GM15510 (cell line): ENCODE results near the gene KCNH3.

Experiments
- POLR2A ChIP-seq: IDR thresholded peaks from 3 replicates; pipeline ENCODE4 v1.6.1; 2011; ENCODE audit warnings: borderline replicate concordance; ENCODE audit not compliant: insufficient read length; ENCODE audit errors: extremely low read depth

KCNH3 gene

GRCh38 chr12:49538510-49539403 lies at the start of gene KCNH3:
TSS of gene KCNH3 (plus strand) at chr12:49539030. CDS start at chr12:49539417, 387 bp downstream.
- no peak for TF ChIP-seq POLR2A

GRCh38 chr12:49489154-49489553 lies 49.7 kb upstream of the KCNH3 start:
- no peak for TF ChIP-seq POLR2A

GRCh38 chr12:49489720-49490119 lies 49.1 kb upstream of the KCNH3 start:
- no peak for TF ChIP-seq POLR2A

- TF ChIP-seq POLR2A: no peak
Observed at GRCh38 chr12:49491823-49492222, 47.0 kb upstream of the KCNH3 start.

GRCh38 chr12:49493900-49494299 lies 44.9 kb upstream of the KCNH3 start:
- no peak for TF ChIP-seq POLR2A

GRCh38 chr12:49496417-49497360 lies 42.1 kb upstream of the KCNH3 start:
- TF ChIP-seq POLR2A: no peak

GRCh38 chr12:49501895-49502294 lies 36.9 kb upstream of the KCNH3 start:
- TF ChIP-seq POLR2A: no peak

- TF ChIP-seq POLR2A: no peak
Observed at GRCh38 chr12:49502590-49502989, 36.2 kb upstream of the KCNH3 start.

- TF ChIP-seq POLR2A: no peak
Observed at GRCh38 chr12:49503674-49504180, 35.1 kb upstream of the KCNH3 start.

- no peak for TF ChIP-seq POLR2A
Observed at GRCh38 chr12:49505672-49506071, 33.2 kb upstream of the KCNH3 start.

- no peak for TF ChIP-seq POLR2A
Observed at GRCh38 chr12:49507139-49507538, 31.7 kb upstream of the KCNH3 start.

- no peak for TF ChIP-seq POLR2A
Observed at GRCh38 chr12:49511410-49511809, 27.4 kb upstream of the KCNH3 start.

- no peak for TF ChIP-seq POLR2A
Observed at GRCh38 chr12:49512546-49512945, 26.3 kb upstream of the KCNH3 start.

- TF ChIP-seq POLR2A: no peak
Observed at GRCh38 chr12:49515266-49515665, 23.6 kb upstream of the KCNH3 start.
